ENCODE results near the gene DPPA2.

The DPPA2 gene

DNA sequence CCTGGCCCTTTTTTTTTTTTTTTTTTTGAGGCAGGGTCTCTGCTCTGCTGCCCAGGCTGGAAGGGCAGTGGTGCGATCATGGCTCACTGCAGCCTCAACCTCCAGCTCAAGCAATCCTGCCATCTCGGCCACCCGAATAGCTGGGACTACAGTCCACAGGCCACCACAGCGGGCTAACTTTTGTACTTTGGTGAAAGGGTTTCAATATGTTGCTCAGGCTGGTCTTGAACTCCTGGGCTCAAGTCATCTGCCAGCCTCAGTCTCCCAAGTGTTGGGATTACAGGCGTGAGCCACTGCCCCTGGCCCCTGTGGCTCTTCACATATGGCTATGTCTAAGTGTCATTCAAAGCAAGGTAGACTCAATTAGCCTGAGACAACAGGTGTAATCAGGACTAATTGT lies 8.8 kb upstream of the DPPA2 start:
- no peak for DNase-seq (ENCODE audit: low spot score)

DNA sequence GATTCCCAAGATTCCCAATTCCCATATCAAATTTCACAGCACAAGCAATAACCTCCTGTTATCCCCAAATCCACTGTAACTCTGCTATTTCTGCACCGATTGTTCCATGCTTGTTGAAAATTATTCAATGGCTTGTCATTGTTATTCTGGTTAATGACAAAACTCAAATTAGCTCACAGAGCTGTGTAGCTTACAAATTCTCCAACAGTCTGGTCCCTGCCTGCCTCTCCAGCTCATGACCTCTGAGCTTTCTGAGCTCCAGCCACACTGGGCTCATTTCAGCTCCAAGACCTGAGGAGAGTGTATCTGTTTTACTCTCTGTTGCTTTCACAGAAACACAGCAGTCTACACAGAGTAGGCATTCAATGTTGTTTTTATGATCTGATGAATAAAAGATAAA lies 3.3 kb downstream of the DPPA2 start:
- DNase-seq (ENCODE audit: low spot score) = no peak

DNA sequence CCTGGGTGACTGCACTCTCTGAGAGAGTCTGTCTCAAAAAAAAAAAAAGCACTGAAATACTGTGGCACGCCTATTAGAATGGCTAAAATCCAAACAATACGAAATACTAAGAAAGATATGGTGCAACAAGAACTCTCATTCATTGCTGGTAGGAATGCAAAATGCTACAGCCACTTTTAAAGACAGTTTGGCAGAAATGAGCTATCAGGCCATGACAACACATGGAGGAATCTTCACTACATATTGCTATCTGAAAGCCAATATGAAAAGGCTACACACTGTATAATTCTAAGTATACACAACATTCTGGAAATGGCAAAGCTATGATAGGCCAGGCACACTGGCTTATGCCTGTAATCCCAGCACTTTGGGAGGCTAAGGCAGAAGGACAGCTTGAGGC lies 18.8 kb downstream of the DPPA2 start:
- DNase-seq (ENCODE audit: low spot score) = no peak

DNA sequence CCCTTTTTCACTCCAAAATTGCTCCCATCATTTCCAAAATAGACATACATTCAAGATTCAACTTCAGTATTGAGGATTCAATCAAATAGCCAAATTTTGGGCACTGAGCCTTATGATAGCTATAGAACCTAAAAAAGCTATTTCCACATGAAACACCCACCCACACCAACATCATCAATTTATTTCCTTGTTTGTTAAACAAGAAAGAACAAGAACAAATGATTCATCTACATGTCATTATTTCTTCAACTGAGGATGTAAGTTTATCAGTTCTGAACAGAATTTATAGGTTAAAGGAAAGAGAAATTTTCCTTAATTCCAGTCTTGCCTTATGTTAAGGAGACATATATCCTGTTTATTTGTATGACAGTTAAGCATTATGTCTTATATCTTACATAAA lies 32.2 kb downstream of the DPPA2 start:
- DNase-seq (ENCODE audit: low spot score) = no peak

DNA sequence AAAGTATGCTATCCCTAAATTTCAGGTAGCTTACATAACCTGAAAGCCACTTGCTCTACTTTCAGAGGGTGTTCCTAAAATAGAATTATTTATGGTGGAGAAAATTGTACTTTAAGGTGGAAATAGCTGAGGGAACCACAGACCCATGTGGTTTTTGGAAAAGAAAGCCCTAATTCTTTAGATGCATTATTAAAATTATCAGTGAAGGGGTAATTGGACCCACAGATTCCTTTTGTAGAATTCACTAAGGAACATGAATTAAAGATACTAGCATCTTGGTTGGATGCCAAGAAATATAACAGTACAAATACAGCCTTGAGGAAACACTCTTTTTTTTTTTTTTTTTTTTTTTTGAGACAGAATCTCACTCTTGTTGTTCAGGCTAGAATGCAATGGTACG lies 37.8 kb downstream of the DPPA2 start:
- no peak for DNase-seq (ENCODE audit: low spot score)

DNA sequence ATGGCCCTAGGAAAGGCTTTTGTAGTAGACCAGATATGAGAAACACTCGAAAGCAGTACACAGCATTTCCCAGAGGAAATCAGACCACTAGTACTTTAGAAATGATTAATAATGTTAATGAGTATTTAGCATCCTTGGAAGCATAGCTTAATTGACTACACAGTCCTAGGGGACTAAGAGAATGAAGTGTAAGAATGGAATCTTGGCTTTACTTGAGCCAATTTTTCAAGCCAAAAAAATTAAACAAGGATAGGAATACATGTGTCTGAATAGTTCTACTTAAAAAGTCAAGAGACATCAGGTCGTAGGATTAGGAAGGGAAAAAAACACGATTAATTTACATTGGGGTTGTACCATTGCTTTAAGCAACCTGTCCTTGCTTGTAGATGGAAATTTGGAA lies 38.2 kb downstream of the DPPA2 start:
- no peak for DNase-seq (ENCODE audit: low spot score)

DNA sequence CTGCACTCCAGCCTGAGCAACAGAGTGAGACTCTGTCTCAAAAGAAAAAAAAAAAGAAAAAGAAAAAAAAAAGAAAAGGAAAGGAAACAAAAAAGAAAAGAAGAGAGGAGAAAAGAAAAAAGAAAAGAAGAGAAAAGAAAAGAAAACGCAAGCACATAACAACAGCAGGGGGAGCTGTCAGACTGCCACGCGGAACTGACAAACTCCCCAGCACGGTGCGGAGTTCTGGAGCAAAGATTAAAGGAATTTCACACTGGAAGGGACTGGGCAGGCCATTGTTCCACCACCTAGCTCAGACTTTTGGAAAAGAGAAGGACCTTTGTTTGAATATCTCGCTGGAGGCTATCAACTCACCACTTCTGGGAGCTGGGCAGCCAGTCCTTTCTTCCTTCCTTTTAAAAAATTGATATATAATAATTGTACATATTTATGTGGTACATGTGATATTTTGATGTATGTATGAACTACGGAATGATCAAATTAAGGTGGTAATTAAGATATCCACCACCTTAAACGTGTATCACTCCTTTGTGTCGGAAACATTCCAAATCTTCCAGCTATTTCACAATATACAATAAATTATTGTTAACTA lies 40.5 kb downstream of the DPPA2 start:
- DNase-seq (ENCODE audit: low spot score) = no peak

DNA sequence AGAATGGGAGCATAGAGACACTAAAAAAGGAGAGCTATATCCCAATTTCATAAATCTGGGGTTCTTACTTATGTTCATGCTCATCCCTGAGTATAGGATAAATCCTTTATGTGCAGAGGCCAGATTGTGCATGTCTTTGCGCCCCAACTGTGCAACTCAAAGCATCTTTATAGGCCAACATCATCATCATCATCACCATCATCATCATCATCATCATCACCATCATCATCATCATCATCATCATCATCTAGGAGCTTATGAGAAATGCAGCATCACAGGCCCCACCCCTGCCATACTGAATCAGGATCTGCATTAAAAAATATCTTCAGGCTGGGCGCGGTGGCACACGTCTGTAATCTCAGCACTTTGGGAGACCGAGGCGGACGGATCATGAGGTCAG lies 45.5 kb downstream of the DPPA2 start:
- DNase-seq (ENCODE audit: low spot score) = no peak

DNA sequence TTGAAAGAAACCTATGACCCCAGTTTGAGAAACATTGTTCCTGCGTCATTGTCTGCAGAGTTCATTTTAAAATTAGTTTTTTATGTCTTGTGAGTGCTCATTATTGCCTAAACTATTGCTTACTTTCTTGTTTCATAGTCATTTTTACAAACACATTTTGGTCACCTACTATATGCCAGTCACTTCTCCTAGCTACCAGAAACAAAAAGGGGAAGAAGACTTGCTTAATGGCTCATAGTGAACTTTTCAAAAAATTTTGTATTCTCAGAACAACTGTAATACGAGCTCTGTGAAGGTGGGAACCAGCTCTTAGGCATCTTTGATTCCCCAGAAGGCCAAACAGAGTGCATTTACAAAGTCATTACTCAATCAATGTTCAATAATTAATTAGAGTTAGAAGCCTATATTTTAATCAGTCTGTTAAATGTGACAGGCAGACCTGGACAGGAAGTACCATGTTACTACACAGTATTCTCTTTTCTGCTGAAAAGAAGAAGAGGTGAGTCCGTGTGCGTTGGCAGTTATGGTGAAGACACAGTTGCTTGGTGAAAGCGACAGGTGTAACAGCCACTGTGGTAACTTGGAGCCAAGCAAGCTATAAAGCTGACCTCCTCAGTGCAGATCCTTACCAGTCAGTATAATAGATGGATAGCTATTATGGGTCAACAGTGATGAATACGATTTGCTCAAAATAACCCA lies 46.6 kb downstream of the DPPA2 start:
- DNase-seq (ENCODE audit: low spot score) = no peak

DNA sequence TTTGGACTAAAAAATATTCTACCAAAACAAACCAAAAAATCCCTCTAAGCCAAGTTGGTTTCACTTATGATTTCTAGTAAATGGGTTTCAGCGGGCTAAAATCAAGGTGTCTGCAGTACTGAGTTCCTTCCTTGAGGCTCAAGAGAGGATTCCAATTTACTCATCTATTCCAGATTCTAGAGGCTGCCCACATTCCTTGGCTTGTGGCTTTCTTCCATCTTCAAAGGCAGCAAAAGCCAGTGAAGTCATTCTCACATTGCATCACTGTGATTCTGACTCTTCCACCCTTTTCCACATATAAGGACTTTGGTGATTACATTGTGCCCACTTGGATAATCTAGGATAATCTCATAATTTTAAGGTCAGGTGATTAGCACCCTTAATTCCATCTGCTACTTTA lies 48.1 kb downstream of the DPPA2 start:
- no peak for DNase-seq (ENCODE audit: low spot score)

DNA sequence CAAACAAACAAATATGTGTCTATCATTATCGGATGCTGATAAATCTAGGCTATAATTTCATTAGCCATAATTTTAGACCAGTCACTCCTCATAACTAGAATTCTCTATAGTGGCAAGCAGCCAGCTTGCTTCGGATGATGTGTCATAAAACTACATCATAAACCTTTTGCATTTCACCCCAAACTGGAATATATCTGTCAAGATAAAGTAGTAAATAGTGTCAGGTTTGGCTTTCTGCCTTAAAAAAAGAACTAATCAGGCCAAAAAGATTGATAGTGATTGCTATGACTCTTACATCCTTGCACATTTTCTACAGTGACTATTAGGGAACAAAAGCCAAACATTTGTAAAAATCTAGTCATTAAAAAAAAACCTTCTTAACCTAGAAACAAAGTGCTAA lies 51.0 kb downstream of the DPPA2 start:
- DNase-seq (ENCODE audit: low spot score) = no peak

DNA sequence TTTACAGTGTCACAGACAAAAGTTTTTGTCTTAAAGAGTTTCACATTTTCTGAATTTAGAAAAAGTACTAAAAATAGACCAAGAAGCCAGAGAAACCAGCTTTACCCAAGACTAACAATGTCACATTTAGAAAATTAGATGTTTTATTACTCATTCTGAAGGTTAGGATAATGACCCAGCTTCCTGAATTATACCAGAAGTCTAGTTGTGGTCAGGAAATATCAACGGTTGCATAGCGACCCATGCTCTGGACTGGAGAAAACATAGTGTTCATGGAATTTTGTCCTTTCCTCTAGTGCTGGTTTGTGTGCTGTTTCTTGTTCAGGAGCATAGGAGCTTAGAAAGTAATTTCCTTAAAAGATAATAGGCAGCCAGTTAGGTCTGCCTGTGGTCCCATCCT lies 59.0 kb downstream of the DPPA2 start:
- no peak for DNase-seq (ENCODE audit: low spot score)

DNA sequence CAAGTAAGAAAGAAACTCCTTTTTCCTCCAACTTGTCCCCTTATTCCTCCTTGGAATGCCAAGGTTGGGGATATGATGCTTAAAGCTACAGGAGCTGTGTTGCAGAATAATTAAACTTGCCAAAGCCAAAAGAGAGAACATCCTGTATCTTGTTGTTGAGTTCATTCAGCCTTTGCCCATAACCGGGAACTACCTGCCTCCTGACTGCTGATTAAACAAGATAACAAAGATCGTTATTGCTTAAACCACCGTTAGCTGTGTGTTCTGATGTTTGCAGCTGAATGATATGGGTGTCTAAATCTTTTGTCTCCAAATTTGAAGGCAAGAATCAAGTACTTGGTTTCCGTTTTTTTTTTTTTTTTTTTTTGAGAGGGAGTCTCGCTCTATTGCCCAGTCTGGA lies 61.5 kb downstream of the DPPA2 start:
- DNase-seq (ENCODE audit: low spot score) = no peak

DNA sequence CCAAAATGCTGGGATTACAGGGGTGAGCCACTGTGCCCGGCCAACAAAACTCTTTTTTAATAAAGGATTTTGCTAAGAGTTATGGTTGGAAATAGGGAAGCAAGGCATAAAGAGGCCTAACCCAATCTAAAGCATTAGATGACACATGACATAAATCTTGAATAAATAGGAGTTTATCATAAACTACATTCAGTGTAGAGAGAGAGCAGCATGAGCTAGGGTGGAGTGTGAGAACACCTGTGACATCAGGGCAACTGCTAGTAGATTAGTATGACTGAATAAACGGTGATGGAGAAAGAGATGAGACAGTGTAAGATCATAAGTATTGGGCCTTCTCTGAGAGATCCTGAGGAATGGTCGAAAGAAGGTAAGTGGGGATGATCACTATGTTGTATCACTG lies 63.7 kb downstream of the DPPA2 start:
- DNase-seq (ENCODE audit: low spot score) = no peak

All from hematopoietic multipotent progenitor cell treated with erythropoietin and hydrocortisone succinate and interleukin-3 and kit ligand, for 15 days (in vitro differentiated cells).